GM19035 (cell line): ENCODE measurements around the gene MFRP.

ENCODE experiments used
- ATAC-seq: cut with Tn5 transposase; IDR thresholded peaks from one replicate; pipeline ENCODE4 v1.9.1; 2021; ENCODE audit not compliant: unreplicated experiment

MFRP gene

DNA sequence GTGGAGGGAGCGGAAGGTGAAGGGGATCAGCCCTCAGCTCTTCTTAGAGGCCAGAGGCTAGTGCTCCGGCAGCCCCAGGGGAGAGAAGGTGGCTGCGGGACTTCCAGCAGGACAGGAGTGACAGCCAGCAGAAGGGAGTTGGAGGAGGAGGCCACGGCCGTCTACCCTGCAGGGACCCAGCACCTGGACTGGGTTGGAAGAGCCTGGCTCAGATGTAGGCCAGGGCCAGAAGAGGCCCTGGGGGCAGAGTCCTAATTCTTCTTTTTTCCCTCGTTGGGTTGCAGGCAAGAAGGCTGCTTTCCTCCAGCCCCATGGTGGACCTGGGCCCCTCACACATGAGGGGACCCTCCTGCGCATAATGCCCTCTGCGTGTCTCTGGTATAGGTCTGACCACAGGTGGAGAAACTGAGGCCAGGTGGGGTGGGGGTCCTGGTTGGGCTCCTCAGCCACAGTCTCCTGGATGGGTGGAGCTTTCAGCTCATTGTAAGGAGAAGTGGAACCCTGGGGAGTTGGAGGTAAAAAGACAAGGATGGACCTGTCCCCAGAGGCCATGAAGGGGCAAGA, 27.3 kb downstream of the MFRP start:
- ATAC-seq: no peak

DNA sequence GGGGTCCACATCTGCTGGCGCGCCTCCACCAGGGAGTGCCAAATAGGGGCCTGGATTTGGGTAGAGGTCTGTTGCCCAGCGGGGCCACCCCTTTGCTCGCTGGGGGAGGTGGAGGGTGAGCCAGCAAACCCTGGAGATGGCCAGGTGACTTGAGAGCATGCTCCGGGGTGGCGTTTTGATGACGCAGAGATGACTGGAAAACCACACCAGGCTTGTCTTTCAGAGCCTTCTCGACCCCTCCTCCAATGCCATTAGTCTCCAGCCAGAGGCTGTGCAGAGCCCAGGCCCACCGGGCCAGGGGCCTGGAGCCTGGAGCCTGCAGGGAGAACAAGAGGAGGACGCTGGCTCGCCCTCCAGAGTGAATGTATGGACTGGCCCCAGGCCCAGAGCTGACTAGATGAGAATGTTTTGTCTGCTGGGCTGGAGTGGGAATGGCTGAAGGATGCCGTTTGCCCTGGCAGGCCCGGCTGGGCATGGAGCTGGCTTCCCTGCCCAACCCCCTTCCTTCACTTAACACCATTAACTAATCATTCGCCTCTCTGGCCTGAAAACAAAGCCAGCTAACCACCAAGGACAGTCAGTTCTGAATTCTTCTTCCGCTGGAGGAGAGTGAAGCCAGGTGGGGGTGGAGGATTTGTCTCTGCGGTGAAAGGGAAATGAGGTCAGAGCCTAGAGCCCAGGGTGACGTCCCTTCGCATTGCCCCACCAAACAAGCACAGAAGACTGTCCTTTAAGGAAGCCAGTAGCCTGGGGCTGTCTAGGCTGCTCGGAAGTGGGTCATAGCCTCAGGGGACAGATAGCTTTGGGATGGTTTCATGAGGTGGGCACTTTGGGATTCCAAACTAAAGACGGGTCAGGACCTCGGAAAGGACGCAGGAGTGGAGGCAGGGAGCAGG, 28.0 kb downstream of the MFRP start:
- no peak for ATAC-seq

DNA sequence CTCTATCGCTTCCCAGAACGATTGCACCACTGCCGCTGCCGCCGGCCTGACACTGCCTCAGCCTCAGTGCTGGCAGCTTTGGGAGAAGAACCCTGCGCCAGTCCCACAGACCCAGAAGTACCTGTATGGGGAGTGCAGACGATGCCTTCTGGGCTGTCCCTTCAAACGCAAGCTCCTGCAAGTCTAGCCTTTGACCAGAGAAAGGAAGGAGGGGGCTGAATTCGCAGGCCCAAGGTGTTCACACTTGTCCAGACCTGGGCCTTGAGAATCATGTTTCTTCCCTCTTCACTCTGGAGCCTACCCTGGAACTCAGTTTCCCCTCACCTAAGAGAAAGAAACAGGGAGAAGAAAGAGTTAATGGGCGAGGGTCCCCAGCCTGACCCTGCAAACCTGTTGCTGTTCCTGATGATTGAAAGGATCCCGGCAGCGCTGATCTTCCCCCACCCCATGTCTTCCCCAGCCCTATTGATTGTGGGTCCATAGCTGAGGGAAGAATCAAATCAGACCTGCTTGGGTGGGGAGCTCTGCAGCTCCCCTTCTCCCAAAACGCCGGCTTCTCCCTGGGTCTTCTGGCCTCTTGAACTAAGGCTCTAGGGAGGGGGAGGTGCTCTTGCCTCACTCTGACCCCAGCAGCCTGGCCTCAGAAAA, 28.8 kb downstream of the MFRP start:
- no peak for ATAC-seq

DNA sequence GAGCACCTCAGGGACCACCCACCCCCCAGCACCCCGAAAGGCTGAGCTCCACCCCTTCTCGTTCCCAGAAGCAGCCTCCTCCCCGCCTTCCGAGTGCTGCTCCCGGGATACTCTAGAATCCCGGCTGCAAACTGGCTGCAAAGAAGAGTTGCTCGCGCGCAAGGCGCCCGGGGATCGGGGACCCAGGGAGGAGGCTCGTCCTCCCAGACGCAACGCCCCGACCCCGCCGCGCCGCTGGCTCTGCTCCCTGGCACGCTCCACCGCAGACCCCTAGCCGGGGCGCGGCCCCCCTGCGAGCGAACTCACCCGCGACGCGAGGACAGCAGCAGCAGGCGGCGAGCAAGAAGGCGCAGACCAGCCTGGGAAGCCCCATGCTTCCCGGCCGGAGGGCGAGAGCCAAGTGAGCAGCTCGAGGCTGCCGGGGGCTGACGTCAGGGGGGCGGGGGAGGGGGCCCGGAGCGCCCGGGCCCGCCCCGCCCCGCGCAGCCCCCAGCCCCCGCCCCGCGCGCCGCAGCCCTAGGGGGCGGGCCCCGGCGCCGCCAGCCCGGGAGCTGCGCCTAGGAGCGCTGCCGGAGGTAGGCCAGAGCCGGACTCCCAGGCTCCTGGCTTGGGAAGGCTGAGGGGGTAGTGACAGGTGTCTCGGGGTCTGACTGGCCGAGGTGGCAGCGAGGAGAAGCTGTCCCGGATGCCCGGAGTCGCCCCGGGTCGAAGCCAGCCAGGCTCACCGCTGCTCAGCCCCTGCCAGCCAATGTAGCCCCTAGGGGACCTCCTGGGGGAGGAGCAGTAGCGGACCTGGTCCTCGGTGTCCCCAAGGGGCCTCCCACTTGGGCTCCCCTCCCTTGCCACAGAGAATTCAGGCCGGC, 29.5 kb downstream of the MFRP start, which contains the start of gene MCAM:
Gene MCAM, minus strand, starts transcription at position 402 of the 863 bp plus-strand sequence. Its CDS starts 29 bp downstream, at position 373.
- no peak for ATAC-seq

DNA sequence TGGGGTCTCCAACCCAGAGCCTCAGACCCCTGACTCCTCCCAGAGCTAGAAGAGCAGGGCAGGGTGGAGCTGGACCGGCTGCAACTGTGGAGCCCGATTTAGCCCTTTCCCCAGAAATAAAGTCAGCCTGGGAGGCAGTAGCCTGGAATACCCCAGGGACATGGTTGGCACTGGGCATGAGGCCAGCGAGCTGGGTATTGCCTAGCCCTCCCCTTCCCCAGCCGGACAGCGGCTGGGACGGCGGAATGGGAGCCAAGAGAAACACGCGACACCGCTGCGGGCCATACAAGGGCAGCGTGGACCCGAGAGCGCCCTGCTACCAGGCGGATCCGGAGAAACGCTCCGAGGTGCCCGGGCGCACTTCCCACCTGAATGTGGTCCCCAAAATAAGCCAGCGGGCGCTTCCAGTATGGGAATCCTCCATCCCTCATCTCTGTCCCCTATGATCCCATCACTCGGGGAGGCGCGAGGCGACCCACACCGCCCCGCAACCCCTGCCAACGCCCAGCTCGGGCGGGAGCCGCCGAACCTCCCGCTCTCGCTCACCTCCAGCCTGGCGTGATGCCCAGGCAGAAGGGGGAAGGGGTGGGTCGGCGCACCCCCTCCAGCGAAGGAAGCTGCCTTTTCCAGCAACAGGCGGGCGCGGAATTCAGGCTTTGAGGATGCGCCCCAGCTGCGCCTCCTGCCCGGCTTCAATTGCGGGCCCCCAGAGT, 30.3 kb downstream of the MFRP start:
- no peak for ATAC-seq

DNA sequence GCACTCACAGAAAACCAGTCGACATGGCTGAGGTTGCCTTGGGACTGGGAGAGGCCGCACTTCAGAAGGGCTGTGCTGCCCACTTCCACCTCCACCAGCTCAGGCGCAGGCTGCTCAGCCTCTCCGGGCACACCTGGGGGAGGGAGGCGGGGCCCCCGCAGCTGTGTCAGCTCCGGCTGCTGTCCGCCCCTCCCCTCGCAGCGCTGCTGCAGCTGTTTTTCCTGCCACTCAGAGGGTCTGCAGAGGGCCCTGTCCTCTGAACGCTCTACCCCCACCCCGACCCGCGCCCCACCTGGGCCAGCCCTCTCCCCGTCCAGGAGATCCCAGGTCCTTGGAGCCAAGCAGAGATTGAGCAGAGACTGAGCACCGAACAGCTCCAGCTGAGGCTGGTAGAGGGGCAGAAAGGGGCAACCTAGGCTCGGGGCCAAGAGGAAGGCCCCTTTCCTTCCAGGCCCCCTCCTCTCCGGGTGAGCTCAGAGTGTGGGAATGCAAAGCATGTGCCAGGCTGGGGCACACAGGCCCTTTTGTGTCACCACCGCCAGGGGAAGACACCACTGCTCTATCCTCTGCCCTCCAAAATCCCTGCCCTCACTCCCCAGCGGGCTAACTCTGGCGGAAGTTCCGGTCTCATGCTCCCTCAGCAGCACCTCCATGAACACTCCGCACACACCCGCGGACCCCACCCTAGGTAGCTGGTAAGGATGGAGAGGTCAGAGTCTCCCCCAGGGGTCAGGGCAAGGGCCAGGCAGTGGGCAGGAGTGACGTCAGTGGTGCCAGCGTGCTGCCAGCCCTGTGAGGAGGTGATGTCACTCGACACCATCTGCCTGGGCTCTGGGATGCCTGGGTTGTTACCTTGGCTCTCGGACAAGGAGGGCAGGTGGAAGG, 31.1 kb downstream of the MFRP start:
- no peak for ATAC-seq

DNA sequence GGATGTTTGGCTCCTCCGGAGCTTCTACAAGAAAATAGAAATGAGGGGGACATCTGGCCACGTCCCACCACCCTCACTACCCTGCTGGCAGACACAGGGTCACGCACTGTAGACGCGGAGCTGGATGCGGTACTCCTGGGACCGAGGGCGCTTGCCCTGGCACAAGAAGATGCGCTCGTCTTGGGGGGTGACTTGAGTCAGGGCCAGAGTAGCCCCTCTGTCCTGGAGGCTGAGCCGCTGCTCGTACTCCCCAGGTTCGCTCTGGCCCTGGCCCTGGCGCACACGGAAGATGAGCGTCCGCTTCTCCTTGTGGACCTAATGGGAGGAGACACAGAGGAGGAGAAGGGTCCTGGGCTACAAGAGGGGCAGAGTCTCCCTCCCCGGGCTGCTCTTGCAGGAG, 31.8 kb downstream of the MFRP start:
- no peak for ATAC-seq

DNA sequence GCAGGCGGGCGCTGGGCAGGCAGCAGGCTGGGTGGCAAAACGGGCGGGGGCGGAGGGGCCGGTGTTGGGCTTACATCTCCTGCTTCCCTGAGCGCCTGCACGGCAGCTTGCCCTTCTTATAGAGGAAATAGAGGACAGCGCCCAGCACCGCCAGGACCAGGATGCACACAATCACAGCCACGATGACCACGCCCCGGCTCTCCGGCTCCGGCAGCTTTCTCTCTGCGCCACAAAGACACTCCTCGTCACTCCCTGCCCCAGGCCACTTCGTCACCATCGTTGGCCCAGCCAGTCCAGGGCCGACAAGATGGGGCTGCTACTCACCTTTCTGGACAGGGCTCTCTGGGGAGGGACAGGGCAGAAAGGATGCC, 35.8 kb downstream of the MFRP start:
- no peak for ATAC-seq

DNA sequence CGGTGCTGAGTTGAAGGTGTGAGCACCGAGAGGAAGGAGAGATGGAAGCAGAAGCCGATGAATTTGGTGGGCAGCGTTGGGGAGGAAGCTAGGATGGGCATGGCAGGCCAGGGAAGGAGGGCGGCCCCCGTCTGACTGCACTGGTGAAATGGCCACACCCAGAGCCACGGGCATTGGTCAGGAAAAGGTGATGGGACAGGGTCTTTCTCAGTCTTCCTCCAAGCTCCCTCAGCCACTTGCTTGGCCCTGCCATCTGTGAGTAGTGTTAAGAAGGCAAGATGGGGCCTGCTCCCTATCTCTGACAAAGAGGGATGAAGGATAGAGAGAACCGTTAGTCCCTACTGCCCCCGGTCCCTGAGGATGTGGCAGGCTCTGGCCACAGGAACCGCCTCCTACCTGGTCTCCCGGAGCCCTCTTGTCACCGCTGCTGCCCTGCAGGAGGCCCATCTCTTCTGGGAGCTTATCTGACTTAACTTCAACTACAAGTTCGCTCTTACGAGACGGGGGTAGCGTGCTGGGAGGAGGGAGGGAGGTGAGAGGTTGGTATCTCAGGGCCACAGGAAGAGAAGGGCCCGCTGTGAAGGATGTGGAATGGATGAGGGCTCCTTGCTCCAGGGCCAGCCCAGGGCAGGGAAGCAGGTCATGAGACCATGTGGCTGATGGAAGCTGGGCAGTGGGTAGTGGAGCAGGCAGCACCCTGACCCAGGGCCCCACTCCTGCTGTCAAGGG, 36.4 kb downstream of the MFRP start:
- no peak for ATAC-seq

DNA sequence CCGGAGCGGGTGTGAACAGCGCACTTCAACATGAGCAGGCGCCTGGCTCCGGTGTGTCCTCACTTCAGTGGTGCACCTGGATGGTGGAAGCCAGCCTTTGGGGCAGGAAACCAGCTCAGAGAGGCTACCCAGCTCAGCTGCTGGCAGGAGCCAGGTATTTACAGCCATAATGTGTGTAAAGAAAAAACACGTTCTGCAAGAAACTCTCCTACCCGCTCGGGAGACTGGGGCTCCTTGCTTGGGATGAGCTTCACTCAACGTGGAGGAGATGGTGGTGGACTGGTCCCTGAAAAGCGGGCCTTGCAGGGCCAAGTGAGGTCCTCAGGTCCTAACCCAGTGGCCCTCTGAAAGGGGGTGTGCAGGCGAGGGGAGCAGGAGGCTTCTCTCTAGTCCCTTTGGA, 37.1 kb downstream of the MFRP start:
- ATAC-seq: no peak

DNA sequence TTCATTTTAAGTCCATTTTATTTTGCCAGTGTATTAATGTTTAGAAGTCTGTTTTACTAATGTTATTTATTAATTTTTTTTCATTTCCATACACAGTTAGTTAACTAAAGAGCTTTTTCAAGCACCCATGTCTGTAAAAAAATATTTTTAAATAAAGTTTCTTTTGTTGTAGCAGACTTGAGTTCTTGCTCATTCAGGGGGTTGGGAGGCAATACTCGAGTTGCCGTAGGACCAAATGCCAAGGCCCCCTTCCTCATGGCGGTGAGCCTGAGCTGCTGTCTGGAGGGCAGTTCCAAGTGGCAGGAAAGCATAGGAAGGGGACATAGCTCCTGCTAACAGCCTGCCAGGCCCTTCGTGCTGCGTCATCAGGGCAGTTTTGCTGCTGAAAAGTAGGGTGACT, 38.5 kb downstream of the MFRP start:
- no peak for ATAC-seq

DNA sequence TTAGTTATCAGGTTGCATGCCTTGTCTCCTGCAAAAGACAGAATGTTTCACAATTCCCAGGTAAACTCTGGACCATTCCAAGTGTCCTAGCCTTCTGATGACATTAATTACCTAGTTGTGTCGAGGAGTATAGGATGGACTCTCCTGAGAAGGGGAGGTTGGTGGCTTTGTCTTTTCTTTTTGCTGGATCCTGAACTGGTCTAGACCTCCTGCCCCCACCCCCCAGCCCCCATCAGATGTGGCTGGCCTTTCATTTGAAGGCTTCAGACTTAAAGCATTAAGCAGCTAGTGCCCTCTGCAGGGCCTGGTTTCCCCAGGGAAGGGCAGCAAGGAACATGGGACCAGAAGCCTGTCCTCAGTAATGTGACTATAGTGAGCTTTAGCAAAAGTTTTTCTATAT, 39.3 kb downstream of the MFRP start:
- ATAC-seq: no peak

DNA sequence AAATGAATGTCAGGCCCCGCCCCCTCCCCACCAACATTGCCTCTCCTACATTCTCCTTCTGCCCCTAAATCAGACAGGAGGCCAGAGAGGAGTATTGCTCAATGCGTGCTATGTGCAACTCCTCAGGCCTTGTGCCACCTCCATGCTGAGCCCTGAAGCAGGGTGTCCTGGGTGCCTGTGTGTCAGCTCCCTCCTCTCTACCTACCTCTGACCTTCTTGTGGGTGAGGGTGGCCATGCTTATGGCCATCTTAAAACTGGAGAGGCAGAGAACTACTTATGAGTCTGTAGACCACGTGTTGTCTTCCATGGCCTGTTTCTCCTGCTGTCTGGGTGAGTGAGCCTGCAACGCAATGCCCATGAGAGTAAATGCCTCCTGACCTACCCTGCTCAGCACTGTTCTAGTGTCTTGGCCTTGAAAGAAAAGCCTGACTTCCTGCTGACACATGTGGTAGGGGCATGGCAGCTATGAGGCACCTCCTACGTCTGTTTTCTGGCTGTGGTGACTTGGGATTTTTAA, 40.1 kb downstream of the MFRP start:
- ATAC-seq: no peak

DNA sequence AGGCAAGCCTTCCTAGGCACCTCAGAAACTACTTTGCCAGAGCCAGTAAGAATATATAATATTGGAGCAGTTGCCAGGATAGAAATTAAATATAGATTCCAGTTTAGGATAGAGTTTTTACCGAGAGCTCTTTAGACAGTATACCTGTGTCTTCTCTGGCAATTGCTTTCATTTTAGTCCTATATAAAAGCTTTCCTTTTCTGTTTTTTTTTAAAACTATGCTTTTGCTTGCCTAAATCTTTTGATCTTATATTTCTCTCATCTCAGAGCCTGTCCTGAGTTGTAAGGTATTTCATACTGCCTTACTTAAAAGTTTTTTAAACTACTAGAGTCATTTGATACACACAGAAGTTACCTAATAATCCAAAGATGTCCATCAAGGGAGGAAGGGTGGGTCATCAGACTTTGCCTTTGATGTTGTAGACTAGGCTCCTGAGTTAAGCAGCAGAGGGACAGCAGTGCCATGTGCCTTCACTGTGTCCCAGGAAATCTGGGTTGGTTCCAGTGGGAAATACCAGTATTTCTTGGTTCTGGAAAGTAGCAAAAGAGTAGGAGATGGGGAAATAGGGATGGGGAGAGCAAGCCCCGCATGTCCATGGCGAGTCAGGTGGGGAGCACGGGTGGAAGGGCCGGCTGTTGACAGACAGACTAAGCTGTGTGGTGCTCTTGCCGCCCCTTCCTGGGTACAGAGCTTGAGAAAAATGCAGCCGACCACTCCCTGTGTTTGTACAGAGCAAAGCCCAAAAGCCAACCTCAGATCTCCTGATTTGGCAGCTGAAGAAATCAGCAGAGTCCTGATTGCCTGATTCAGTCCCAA, 40.7 kb downstream of the MFRP start:
- no peak for ATAC-seq

DNA sequence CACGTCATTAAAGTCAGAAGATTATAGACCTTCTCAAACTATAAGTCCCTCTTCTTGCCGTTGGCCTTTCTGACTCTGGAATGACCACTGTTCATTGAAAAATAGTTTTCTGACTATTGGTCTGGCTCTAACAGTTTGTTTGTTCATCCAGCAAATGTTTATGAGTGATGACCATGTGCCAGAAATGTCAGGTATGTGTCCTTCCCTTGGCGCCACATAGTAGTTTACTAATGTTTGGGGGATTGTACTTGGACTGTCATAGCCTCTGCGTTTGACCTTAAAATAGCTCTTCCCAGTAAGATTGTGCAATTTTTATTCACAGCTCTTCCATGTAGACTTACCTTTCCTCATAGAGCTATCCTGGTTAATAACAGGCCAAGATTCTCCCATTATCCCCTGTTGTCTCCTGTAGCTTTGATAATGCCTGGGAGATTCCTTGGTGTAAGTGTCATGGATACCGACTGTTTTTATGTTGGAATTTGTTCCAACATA, 43.2 kb downstream of the MFRP start:
- no peak for ATAC-seq

DNA sequence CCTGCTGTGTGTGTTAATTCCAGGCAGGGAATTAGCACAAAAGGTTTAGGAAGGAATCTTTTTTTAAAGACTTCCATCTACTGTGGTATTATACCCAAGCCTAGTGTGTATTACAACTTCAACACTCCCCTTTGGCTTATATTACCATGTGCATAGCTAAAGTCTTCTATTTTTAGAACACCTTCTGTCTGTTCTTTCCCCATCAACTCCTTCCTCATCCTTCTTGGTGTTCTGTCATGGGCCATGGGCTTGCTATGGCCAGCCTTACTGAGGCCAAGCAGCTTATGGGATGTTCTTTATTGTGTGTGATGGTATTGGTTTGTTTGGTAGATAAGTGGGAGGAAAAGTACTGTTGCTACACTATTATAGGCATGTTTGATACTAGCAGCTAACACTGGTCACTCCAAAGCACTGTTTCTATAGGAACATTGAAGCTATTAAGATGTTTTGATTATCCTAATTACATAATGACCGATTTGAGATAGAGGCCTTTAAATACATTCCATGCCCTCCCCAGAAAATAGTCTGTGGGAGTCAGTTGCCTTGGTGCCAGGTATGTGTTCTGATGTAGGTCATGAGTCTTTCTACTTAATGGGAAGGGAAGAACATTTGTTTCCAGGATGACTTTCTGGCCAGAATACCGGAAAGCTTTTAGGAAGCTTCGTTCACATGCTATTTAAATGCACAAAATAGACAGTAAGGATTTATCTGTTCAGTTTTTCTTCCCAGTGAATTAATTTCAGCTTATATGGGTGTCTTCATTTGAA, 46.1 kb downstream of the MFRP start:
- ATAC-seq: no peak

DNA sequence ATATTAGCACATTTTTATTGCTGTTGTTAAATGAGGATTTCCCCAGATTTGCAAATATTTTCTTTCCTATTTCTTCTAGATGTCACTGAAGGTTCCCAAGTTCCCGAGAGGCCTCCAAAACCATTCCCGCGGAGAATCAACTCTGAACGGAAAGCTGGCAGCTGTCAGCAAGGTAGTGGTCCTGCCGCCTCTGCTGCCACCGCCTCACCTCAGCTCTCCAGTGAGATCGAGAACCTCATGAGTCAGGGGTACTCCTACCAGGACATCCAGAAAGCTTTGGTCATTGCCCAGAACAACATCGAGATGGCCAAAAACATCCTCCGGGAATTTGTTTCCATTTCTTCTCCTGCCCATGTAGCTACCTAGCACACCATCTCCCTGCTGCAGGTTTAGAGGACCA, 47.1 kb downstream of the MFRP start:
- ATAC-seq: no peak
